HepG2 (cell line): Measurements from ENCODE around the gene TJP1.

Source experiments
- CTCF ChIP-seq: sonication (generic); formaldehyde crosslinking; IDR thresholded peaks from 2 replicates; pipeline ENCODE4 v1.5.0; 2020; ENCODE audit warnings: mild to moderate bottlenecking, missing genetic modification reagents, moderate library complexity
- HMGXB4 ChIP-seq, 2 experiments: sonication (generic) in 1 of 2; formaldehyde crosslinking in 1 of 2; IDR thresholded peaks; 2 replicates each; pipeline versions ENCODE4 v1.4.0 to v1.6.1; 2018 to 2020; ENCODE audit warnings: missing genetic modification reagents in 2 of 2, borderline replicate concordance in 1 of 2, low read depth in 1 of 2, mild to moderate bottlenecking in 1 of 2, missing biosample characterization in 1 of 2
- IRF2 ChIP-seq: IDR thresholded peaks from 2 replicates; pipeline ENCODE4 v1.6.1; 2018; ENCODE audit warnings: missing genetic modification reagents, missing compliant biosample characterization
- MAZ ChIP-seq, 2 experiments: sonication (generic) in 1 of 2; formaldehyde crosslinking in 1 of 2; IDR thresholded peaks; 2 replicates each; pipeline versions ENCODE4 v1.5.0 to v1.6.1; 2012 to 2020; ENCODE audit warnings: low read depth in 2 of 2, mild to moderate bottlenecking in 2 of 2, borderline replicate concordance in 1 of 2, improper control_type of control experiment in 1 of 2, low read length in 1 of 2, missing genetic modification reagents in 1 of 2, moderate library complexity in 1 of 2
- POLR2A ChIP-seq, 2 experiments: IDR thresholded peaks; 2 replicates each; pipeline ENCODE4 v1.6.1; 2011; ENCODE audit warnings: low read depth in 2 of 2, low read length in 2 of 2, mild to moderate bottlenecking in 1 of 2, moderate library complexity in 1 of 2; ENCODE audit not compliant: insufficient read depth in 1 of 2
- SMARCE1 ChIP-seq: fragments of 450-650 bp; IDR thresholded peaks from 2 replicates; pipeline ENCODE4 v1.6.1; 2017; ENCODE audit warnings: borderline replicate concordance
- SMC3 ChIP-seq: IDR thresholded peaks from 2 replicates; pipeline ENCODE4 v1.6.1; 2011; ENCODE audit warnings: low read length, improper control_type of control experiment
- ZBTB33 ChIP-seq: sonication (generic); formaldehyde crosslinking; IDR thresholded peaks from 2 replicates; pipeline ENCODE4 v1.4.0; 2020; ENCODE audit warnings: missing genetic modification reagents
- ZHX1 ChIP-seq: sonication (generic); formaldehyde crosslinking; IDR thresholded peaks from 2 replicates; pipeline ENCODE4 v1.8.1; 2022; ENCODE audit warnings: low read depth, mild to moderate bottlenecking, missing genetic modification reagents
- ZNF558 ChIP-seq: sonication (generic); formaldehyde crosslinking; IDR thresholded peaks from 2 replicates; pipeline ENCODE4 v1.9.0; 2022; ENCODE audit warnings: mild to moderate bottlenecking, missing genetic modification reagents, borderline replicate concordance

- TF ChIP-seq IRF2 (CRISPR knock-in tag) (no peak), HMGXB4 (CRISPR knock-in tag; IDR thresholded peaks at IDR 0.05; ENCODE audit: borderline replicate concordance in 1 of 2, low read depth in 1 of 2) (no peak), CTCF (CRISPR knock-in tag) (no peak), POLR2A (IDR thresholded peaks at IDR 0.05; ENCODE audit: insufficient read depth in 1 of 2, low read depth in 2 of 2, low read length in 2 of 2) (no peak), MAZ (IDR thresholded peaks at IDR 0.05; ENCODE audit: borderline replicate concordance, low read depth, low read length) (no peak), MAZ (CRISPR knock-in tag; IDR thresholded peaks at IDR 0.05; ENCODE audit: low read depth) (no peak), ZBTB33 (CRISPR knock-in tag) (no peak), SMARCE1 (no peak), ZNF558 (CRISPR knock-in tag) (no peak), SMC3 (no peak), ZHX1 (CRISPR knock-in tag) (no peak)
These were observed 93.8 kb downstream of the TJP1 start for GRCh38 chr15:29728418-29728817.
